Esophagus muscularis mucosa (tissue), 4 donors: ENCODE results near the gene GALR3. TPM values are rescaled to one million over a fixed set of nuclear protein-coding genes. Genes with fewer than 3 reads are reported as not detected.

ENCODE experiments used
- DNase-seq: peaks from one replicate; pipeline ENCODE4 v3.0.0-alpha.2; 2017; ENCODE audit errors: extremely low spot score
- H3K27ac ChIP-seq, 4 donors: fragments of 200-600 bp; sonication (generic); replicated peaks in 1 of 4; 1 replicate in 3 of 4; 2 replicates in 1 of 4; pipeline ENCODE4 v1.5.1; 2016 to 2019; ENCODE audit warnings: mild to moderate bottlenecking in 1 of 4
- H3K27me3 ChIP-seq, 4 donors: fragments of 200-600 bp; sonication (generic); one replicate each; pipeline versions ENCODE4 v1.5.1 to v1.6.0; 2016 to 2019
- H3K36me3 ChIP-seq, 4 donors: fragments of 200-600 bp; sonication (generic); one replicate each; pipeline ENCODE4 v1.5.1; 2016 to 2019
- H3K4me1 ChIP-seq, 4 donors: fragments of 200-600 bp; sonication (generic); one replicate each; pipeline ENCODE4 v1.5.1; 2016 to 2019
- H3K4me3 ChIP-seq, 4 donors: fragments of 200-600 bp; sonication (generic); 1 replicate in 2 of 4; 2 replicates in 2 of 4; pipeline ENCODE4 v1.5.1; 2016 to 2019; ENCODE audit warnings: mild to moderate bottlenecking in 4 of 4, moderate library complexity in 1 of 4
- H3K9me3 ChIP-seq, 4 donors: fragments of 200-600 bp; sonication (generic); 1 replicate in 3 of 4; 2 replicates in 1 of 4; pipeline ENCODE4 v1.5.1; 2016 to 2019
- EP300 ChIP-seq: sonication (generic); formaldehyde crosslinking; IDR thresholded peaks from one replicate; pipeline ENCODE4 v1.6.1; 2017; ENCODE audit warnings: antibody characterized with exemption
- POLR2A ChIP-seq: fragments of 450-650 bp; IDR thresholded peaks from one replicate; pipeline ENCODE4 v1.6.1; 2017; ENCODE audit warnings: antibody characterized with exemption, moderate library complexity, mild to moderate bottlenecking, low read depth
- POLR2AphosphoS5 ChIP-seq, 2 donors: sonication (generic); formaldehyde crosslinking; IDR thresholded peaks; one replicate each; pipeline ENCODE4 v1.6.1; 2017; ENCODE audit warnings: antibody characterized with exemption in 2 of 2
- WGBS: methylation state at CpG from one replicate; pipeline ENCODE4 v1.1.5; 2018; 5-methylcytosine and 5-hydroxymethylcytosine counted together
- intact Hi-C: fragments of 100-400 bp; cut with DNase I; formaldehyde crosslinking; loops from one replicate; pipeline ENCODE4 v1.15.1; 2023
- total RNA-seq, 4 donors: library from RNA; depleted of rRNA; stranded (reverse); fragments of >200 nt; gene quantifications; one replicate each; pipeline versions ENCODE4 v1.1.0 to v1.2.1, GENCODE V29; 2016
- TF ChIP-seq, protein P1 (sequence below), 3 experiments: fragments of 200-600 bp in 2 of 3; fragments of 450-650 bp in 1 of 3; sonication (generic) in 2 of 3; IDR thresholded peaks; one replicate each; pipeline ENCODE4 v1.5.1; 2017 to 2019; ENCODE audit warnings: antibody characterized with exemption in 3 of 3, mild to moderate bottlenecking in 2 of 3, moderate library complexity in 1 of 3

The GALR3 gene
- total RNA-seq, 4 donors from 2014 or later = not detected

DNA sequence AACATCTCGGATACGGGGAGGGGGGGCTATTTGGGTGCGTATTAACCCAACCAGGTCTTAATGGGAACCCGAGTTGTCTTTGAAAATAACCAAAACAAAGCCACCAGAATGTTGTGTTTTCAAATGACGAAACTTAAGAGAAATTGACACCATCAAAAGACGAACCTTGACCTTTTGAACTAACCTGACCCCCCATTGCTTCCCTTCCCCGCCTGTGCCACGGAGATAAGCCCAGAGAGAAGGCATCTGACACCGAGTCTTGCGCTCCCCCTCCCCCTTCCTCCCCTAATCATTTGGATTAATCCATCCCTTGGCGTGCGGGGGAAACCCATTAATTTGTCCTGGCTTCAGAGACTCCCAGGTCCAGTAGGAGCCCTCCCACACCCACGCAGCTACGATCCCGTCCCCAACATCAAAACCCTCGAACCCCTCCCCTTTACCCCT, 20.0 kb upstream of the GALR3 start:
- no peaks in the 10 kb centered on the region for H3K27me3 ChIP-seq
- no peaks in the 10 kb centered on the region for H3K9me3 ChIP-seq
- intact Hi-C loops = no loop called here
- TF ChIP-seq POLR2A (no peak), EP300 (no peak), POLR2AphosphoS5 (IDR thresholded peaks at IDR 0.05) (no peak)
- TF ChIP-seq, protein P1, sequence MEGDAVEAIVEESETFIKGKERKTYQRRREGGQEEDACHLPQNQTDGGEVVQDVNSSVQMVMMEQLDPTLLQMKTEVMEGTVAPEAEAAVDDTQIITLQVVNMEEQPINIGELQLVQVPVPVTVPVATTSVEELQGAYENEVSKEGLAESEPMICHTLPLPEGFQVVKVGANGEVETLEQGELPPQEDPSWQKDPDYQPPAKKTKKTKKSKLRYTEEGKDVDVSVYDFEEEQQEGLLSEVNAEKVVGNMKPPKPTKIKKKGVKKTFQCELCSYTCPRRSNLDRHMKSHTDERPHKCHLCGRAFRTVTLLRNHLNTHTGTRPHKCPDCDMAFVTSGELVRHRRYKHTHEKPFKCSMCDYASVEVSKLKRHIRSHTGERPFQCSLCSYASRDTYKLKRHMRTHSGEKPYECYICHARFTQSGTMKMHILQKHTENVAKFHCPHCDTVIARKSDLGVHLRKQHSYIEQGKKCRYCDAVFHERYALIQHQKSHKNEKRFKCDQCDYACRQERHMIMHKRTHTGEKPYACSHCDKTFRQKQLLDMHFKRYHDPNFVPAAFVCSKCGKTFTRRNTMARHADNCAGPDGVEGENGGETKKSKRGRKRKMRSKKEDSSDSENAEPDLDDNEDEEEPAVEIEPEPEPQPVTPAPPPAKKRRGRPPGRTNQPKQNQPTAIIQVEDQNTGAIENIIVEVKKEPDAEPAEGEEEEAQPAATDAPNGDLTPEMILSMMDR (IDR thresholded peaks at IDR 0.05) = no peak
- H3K4me3 ChIP-seq = peak overlapping the region; percentile 60 to 73 (median 70)
- 56% methylated on average over 16 of the region's 16 CpGs for WGBS
- DNase-seq = no peak
- peak overlapping the region in 1 of 4 donors; percentile 95 for H3K27ac ChIP-seq
- H3K4me1 ChIP-seq = peaks cover 45 to 61% (median 53%) of the 10 kb centered on the region in 4 donors
- no peaks in the 10 kb centered on the region for H3K36me3 ChIP-seq

DNA sequence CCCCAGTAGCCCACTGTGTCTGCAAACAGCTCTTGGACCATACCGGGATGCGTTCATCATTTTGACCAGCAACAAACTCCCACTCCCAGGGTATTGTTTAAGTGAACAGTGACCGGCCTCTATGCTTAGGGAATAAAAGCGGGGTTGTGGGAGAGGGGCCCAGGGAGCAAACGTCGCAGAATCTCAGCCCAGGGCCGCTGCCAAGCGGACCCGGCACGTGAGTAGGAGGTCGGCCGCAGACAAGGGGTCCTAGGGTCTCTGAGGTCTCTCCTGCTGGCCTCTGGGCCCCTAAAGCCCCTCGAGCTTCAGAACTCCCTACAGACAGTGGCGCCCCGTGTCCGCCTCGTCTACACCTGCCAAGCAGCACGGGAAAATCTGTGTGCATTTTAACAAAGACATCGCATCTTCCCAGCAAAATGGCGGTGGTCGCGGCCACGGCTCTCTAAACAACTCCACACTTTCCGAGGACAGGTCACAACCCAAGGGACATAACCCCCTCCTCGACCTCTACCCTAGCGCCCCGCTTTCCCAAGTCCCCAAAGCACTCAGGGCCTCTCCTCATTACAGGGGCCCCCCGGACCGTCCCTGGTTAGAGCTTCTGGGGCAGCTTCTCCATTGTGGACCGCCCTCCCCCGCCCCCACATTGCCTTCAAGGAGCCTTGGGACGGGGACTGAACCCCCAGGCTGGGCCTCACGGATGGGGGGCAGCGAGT, 19.4 kb upstream of the GALR3 start:
- H3K4me1 ChIP-seq = peaks cover 49 to 66% (median 59%) of the 10 kb centered on the region in 4 donors
- DNase-seq = no peak
- no peaks in the 10 kb centered on the region for H3K27me3 ChIP-seq
- TF ChIP-seq, protein P1 (IDR thresholded peaks at IDR 0.05) = no peak
- no peak for TF ChIP-seq EP300
- H3K36me3 ChIP-seq = no peaks in the 10 kb centered on the region
- 71% methylated on average over 29 of the region's 34 CpGs for WGBS
- intact Hi-C loops = no loop called here
- peak overlapping the region in 3 of 4 donors; percentile 90 to 95 (median 91) for H3K27ac ChIP-seq
- peak overlapping the region; percentile 61 to 73 (median 66) for H3K4me3 ChIP-seq
- no peaks in the 10 kb centered on the region for H3K9me3 ChIP-seq

DNA sequence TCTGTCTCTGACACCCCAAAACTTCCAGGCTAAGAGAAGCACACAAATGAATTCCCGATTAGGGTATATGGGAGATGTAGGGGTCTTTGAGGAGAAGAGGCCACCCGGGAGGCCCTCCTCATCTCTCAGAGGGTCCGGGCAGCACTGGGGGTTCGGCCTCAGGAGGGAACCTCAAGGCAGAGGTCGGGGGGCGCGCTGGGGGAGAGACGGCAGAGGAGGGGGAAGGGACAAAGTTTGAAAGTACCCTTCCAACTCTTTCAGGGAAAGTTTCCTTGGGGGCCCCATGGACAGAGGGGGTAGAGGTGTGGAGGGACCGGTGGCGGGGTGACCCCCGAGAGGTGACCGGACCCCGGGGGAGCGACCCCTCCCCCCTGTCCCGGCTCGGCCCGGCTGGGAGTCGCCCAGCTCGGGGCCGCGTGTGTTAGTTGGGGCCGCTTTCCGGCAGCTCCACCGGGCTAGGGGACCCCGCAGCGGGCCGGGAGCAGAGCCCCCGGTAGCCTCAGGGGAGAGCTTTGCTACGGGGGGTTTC, 18.8 kb upstream of the GALR3 start:
- intact Hi-C loops = no loop called here

DNA sequence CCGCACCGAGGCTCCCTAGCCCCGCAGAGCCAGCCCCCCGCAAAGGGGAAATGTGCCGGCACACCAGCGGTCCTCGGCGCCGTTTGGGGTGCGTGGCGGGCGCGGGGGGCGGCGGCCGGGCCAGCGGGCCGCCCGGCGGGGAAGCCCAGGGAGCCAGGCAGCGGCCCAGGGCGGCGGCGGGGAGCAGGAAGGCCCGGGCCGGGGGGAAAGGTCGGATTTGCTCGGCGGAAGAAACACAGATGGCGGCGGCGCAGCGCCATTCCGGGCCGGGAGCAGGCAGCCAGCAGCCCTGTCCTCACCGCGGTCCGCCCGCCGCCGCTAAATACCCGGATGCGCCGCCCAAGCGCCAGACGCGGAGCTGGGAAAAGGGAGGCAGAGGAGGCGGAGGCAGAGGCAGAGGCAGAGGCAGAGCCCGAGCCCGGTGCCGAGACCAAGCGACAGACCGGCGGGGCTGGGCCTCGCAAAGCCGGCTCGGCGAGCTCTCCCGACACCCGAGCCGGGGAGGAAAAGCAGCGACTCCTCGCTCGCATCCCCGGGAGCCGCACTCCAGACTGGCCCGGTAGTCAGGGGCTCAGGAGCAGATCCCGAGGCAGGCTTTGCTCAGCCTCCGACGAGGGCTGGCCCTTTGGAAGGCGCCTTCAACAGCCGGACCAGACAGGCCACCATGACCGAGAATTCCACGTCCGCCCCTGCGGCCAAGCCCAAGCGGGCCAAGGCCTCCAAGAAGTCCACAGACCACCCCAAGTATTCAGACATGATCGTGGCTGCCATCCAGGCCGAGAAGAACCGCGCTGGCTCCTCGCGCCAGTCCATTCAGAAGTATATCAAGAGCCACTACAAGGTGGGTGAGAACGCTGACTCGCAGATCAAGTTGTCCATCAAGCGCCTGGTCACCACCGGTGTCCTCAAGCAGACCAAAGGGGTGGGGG, 18.0 kb upstream of the GALR3 start:
- 11% methylated on average over 16 of the region's 87 CpGs for WGBS
- intact Hi-C loops = loop anchor here (5.0 kb wide), 1 partner anchor 58 kb away; no protein-coding TSS in a partner anchor
- H3K4me1 ChIP-seq = peaks cover 49 to 69% (median 66%) of the 10 kb centered on the region in 4 donors
- no peaks in the 10 kb centered on the region for H3K9me3 ChIP-seq
- H3K27ac ChIP-seq = peak overlapping the region; percentile 85 to 95 (median 90)
- H3K27me3 ChIP-seq = no peaks in the 10 kb centered on the region
- H3K36me3 ChIP-seq = no peaks in the 10 kb centered on the region
- DNase-seq = peak; percentile 95
- peak; percentile 68 for TF ChIP-seq POLR2A
- peak; percentile 95 to 96 for TF ChIP-seq POLR2AphosphoS5 (IDR thresholded peaks at IDR 0.05)
- TF ChIP-seq, protein P1 (IDR thresholded peaks at IDR 0.05) = no peak
- TF ChIP-seq EP300 = no peak
- peak overlapping the region; percentile 61 to 73 (median 66) for H3K4me3 ChIP-seq

More for the DNA sequence above, 18.8 kb upstream of the GALR3 start:
- DNase-seq = no peak
- TF ChIP-seq, protein P1 (IDR thresholded peaks at IDR 0.05) = no peak
- no peak for TF ChIP-seq POLR2AphosphoS5 (IDR thresholded peaks at IDR 0.05)
- no peak for TF ChIP-seq EP300
- TF ChIP-seq POLR2A = no peak
- peak overlapping the region; percentile 61 to 73 (median 66) for H3K4me3 ChIP-seq
- no peaks in the 10 kb centered on the region for H3K9me3 ChIP-seq
- peaks cover 49 to 69% (median 64%) of the 10 kb centered on the region in 4 donors for H3K4me1 ChIP-seq
- no peaks in the 10 kb centered on the region for H3K36me3 ChIP-seq
- no peaks in the 10 kb centered on the region for H3K27me3 ChIP-seq
- WGBS = 13% methylated on average over 9 of the region's 29 CpGs
- H3K27ac ChIP-seq = peak overlapping the region; percentile 85 to 95 (median 90)
